Keratinocyte (primary cell): ENCODE data around the gene CHD3. TPM values are rescaled to one million over a fixed set of nuclear protein-coding genes. Genes with fewer than 3 reads are reported as not detected.

ENCODE experiments used
- DNase-seq: peaks from one replicate; pipeline ENCODE4 v3.0.0-alpha.2; 2011; ENCODE audit warnings: low read depth, missing footprints, low spot score
- FAIRE-seq: peaks from 2 replicates; lab custom pipeline; 2011; peaks lifted over from hg19 to GRCh38; lab: Jason Lieb, UNC
- H2AFZ ChIP-seq: 2 replicates; pipeline ENCODE4 v1.6.0; 2012; ENCODE audit warnings: low read length, control low read depth, inconsistent platforms; ENCODE audit not compliant: control insufficient read depth
- H3K27ac ChIP-seq: 2 replicates; pipeline ENCODE4 v1.5.1; 2011; ENCODE audit warnings: low read length; ENCODE audit not compliant: control insufficient read depth, insufficient read depth
- H3K27me3 ChIP-seq: 3 replicates; pipeline ENCODE4 v1.6.0; 2011; ENCODE audit warnings: low read length; ENCODE audit not compliant: control insufficient read depth, insufficient read depth; ENCODE audit errors: extremely low read depth
- H3K36me3 ChIP-seq, 2 experiments: 2 replicates in 1 of 2; 3 replicates in 1 of 2; pipeline ENCODE4 v1.5.1; 2011; ENCODE audit warnings: low read length in 2 of 2, mild to moderate bottlenecking in 1 of 2; ENCODE audit not compliant: control insufficient read depth in 2 of 2, insufficient read depth in 2 of 2; ENCODE audit errors: extremely low read depth in 1 of 2
- H3K4me1 ChIP-seq: 3 replicates; pipeline ENCODE4 v1.5.1; 2011; ENCODE audit warnings: low read length; ENCODE audit not compliant: control insufficient read depth, insufficient read depth; ENCODE audit errors: extremely low read depth
- H3K4me2 ChIP-seq: 3 replicates; pipeline ENCODE4 v1.6.0; 2011; ENCODE audit warnings: low read depth, low read length; ENCODE audit not compliant: control insufficient read depth, insufficient read depth; ENCODE audit errors: extremely low read depth
- H3K4me3 ChIP-seq, 3 experiments: fragments of 200-600 bp in 1 of 3; sonication (generic) in 1 of 3; 2 replicates in 2 of 3; 3 replicates in 1 of 3; pipeline ENCODE4 v1.5.1; 2011 to 2016; ENCODE audit warnings: low read length in 3 of 3, mild to moderate bottlenecking in 3 of 3, control low read depth in 2 of 3, inconsistent platforms in 1 of 3, low read depth in 1 of 3, mixed read lengths in 1 of 3, mixed run types in 1 of 3, moderate library complexity in 1 of 3; ENCODE audit not compliant: control insufficient read depth in 2 of 3, insufficient read depth in 2 of 3; ENCODE audit errors: extremely low read depth in 1 of 3
- H3K79me2 ChIP-seq: 2 replicates; pipeline ENCODE4 v1.6.0; 2012; ENCODE audit warnings: low read length; ENCODE audit not compliant: control insufficient read depth, insufficient read depth
- H3K9ac ChIP-seq: 3 replicates; pipeline ENCODE4 v1.6.0; 2011; ENCODE audit warnings: low read length; ENCODE audit not compliant: control insufficient read depth, insufficient read depth; ENCODE audit errors: extremely low read depth
- H3K9me1 ChIP-seq: 3 replicates; pipeline ENCODE4 v1.6.0; 2011; ENCODE audit warnings: low read length; ENCODE audit not compliant: control insufficient read depth, insufficient read depth; ENCODE audit errors: extremely low read depth
- H3K9me3 ChIP-seq: 2 replicates; pipeline ENCODE4 v1.5.1; 2012; ENCODE audit warnings: low read depth, low read length; ENCODE audit not compliant: control insufficient read depth
- H4K20me1 ChIP-seq: 3 replicates; pipeline ENCODE4 v1.6.0; 2011; ENCODE audit warnings: low read length; ENCODE audit not compliant: control insufficient read depth, insufficient read depth; ENCODE audit errors: extremely low read depth
- CTCF ChIP-seq, 3 experiments: IDR thresholded peaks in 1 of 3; conservative IDR thresholded peaks in 1 of 3; optimal IDR thresholded peaks in 1 of 3; 2 replicates in 2 of 3; 3 replicates in 1 of 3; pipeline versions ENCODE3 to v1.5.1; 2011; ENCODE audit warnings: low read length in 3 of 3, mild to moderate bottlenecking in 3 of 3, moderate library complexity in 2 of 3, control low read depth in 1 of 3, inconsistent platforms in 1 of 3; ENCODE audit not compliant: insufficient read depth in 2 of 3; ENCODE audit errors: extremely low read depth in 1 of 3
- EZH2 ChIP-seq: IDR thresholded peaks from one replicate; pipeline ENCODE4 v1.6.1; 2012; ENCODE audit warnings: inconsistent platforms, mild to moderate bottlenecking, low read length, moderate library complexity
- dilution Hi-C: fragments of 300-500 bp; cut with MboI; formaldehyde crosslinking; loops from one replicate; pipeline ENCODE4 v1.7.0; 2020; ENCODE audit warnings: low sequenced_read_pairs; ENCODE audit not compliant: extremely low pct_ligation_motif_present
- polyA plus RNA-seq, 5 experiments: library from polyadenylated mRNA; depleted of rRNA in 3 of 5; stranded (reverse) in 3 of 5; stranded (forward) in 1 of 5; unstranded in 1 of 5; fragments of >200 nt; gene quantifications; 1 replicate in 1 of 5; 2 replicates in 3 of 5; 3 replicates in 1 of 5; pipeline versions ENCODE4 v1.2.1 to v1.2.3, GENCODE V29; 2011 to 2012; ENCODE audit warnings: missing spikeins in 2 of 5, low read depth in 1 of 5, low replicate concordance in 1 of 5

Gene CHD3
- polyA plus RNA-seq, 1 donor (not counting 4 experiments of a cell fraction or from before 2014, with no cell fraction given) = 30.1 TPM

GRCh38 chr17:7911116-7911515 lies 22.5 kb downstream of the CHD3 start:
- Histone ChIP-seq H3K79me2 (no peaks in the 10 kb centered on the region), H3K27ac (no peak overlapping the region), H4K20me1 (no peaks in the 10 kb centered on the region), H3K9ac (no peak overlapping the region), H3K36me3 (peaks cover 23 to 35% of the 10 kb centered on the region in 2 experiments), H3K27me3 (no peaks in the 10 kb centered on the region), H3K4me3 (no peak overlapping the region), H3K9me3 (no peaks in the 10 kb centered on the region), H3K9me1 (no peaks in the 10 kb centered on the region), H3K4me2 (no peak overlapping the region), H2AFZ (no peak overlapping the region), H3K4me1 (peaks cover 16% of the 10 kb centered on the region)
- FAIRE-seq (no peak), DNase-seq (no peak)
- dilution Hi-C loops = no loop called here
- TF ChIP-seq CTCF (optimal IDR thresholded peaks at IDR 0.05 in 1 of 3, IDR thresholded peaks at IDR 0.05 in 1 of 3, conservative IDR thresholded peaks at IDR 0.05 in 1 of 3; ENCODE audit: extremely low read depth in 1 of 3, insufficient read depth in 2 of 3, low read length in 3 of 3) (no peak), EZH2 (no peak)

GRCh38 chr17:7912927-7913524 lies 24.4 kb downstream of the CHD3 start:
- Histone ChIP-seq H3K27ac (peak overlapping the region; percentile 13), H3K9me3 (no peaks in the 10 kb centered on the region), H4K20me1 (no peaks in the 10 kb centered on the region), H3K4me1 (peaks cover 23% of the 10 kb centered on the region), H3K79me2 (no peaks in the 10 kb centered on the region), H2AFZ (no peak overlapping the region), H3K4me3 (no peak overlapping the region), H3K36me3 (peaks cover 15 to 19% of the 10 kb centered on the region in 2 experiments), H3K9me1 (no peaks in the 10 kb centered on the region), H3K27me3 (no peaks in the 10 kb centered on the region), H3K4me2 (no peak overlapping the region), H3K9ac (no peak overlapping the region)
- TF ChIP-seq CTCF (optimal IDR thresholded peaks at IDR 0.05 in 1 of 3, IDR thresholded peaks at IDR 0.05 in 1 of 3, conservative IDR thresholded peaks at IDR 0.05 in 1 of 3; ENCODE audit: extremely low read depth in 1 of 3, insufficient read depth in 2 of 3, low read length in 3 of 3) = peak; percentile 60 to 79 (median 71)
- TF ChIP-seq EZH2 = no peak
- dilution Hi-C loops = no loop called here
- DNase-seq = no peak
- FAIRE-seq = peak; percentile 86
